Mononuclear cell (primary cell): Measurements from ENCODE around the gene SLC17A5. TPM values are rescaled to one million over a fixed set of nuclear protein-coding genes. Genes with fewer than 3 reads are reported as not detected.
"Not testable (repeated sequence)": the region's sequence is repeated elsewhere in the genome, so short reads cannot be mapped to it uniquely, and the experiment has no call there.

Experiments
- H3K27me3 ChIP-seq: 2 replicates; pipeline ENCODE4 v1.6.0; 2011; ENCODE audit warnings: low read length, control low read depth; ENCODE audit not compliant: insufficient read depth
- H3K4me1 ChIP-seq: 2 replicates; pipeline ENCODE4 v1.5.1; 2011; ENCODE audit warnings: mild to moderate bottlenecking, low read length, control low read depth; ENCODE audit not compliant: insufficient read depth
- H3K4me3 ChIP-seq: 2 replicates; pipeline ENCODE4 v1.5.1; 2011; ENCODE audit warnings: mild to moderate bottlenecking, low read length, moderate library complexity
- H3K9me3 ChIP-seq: 2 replicates; pipeline ENCODE4 v1.5.1; 2011; ENCODE audit warnings: low read depth, mild to moderate bottlenecking, control low read depth, low read length
- total RNA-seq: library from RNA; depleted of rRNA; stranded (reverse); fragments of >200 nt; gene quantifications from one replicate; pipeline ENCODE4 v1.2.3, GENCODE V29; 2012

Gene SLC17A5
- total RNA-seq, 1 donor: 17.7 TPM

- H3K9me3 ChIP-seq, H3K27me3 ChIP-seq, H3K4me3 ChIP-seq, H3K4me1 ChIP-seq: not testable (repeated sequence)
Observed at GRCh38 chr6:73551115-73551514, 102.7 kb downstream of the SLC17A5 start.

GRCh38 chr6:73548458-73549446 lies 105.0 kb downstream of the SLC17A5 start:
- Histone ChIP-seq H3K9me3 (no peaks in the 10 kb centered on the region), H3K27me3 (no peaks in the 10 kb centered on the region), H3K4me1 (no peaks in the 10 kb centered on the region), H3K4me3 (no peak overlapping the region)

- Histone ChIP-seq H3K9me3 (no peaks in the 10 kb centered on the region), H3K4me1 (no peaks in the 10 kb centered on the region), H3K4me3 (no peak overlapping the region), H3K27me3 (no peaks in the 10 kb centered on the region)
Observed at GRCh38 chr6:73547036-73547435, 106.8 kb downstream of the SLC17A5 start.

Other genes with a start within 250 kb of the SLC17A5 start
- 22.4 TPM for gene CGAS, start 201.7 kb downstream of the SLC17A5 start, total RNA-seq
- gene MTO1, start 192.3 kb downstream of the SLC17A5 start, total RNA-seq: 39.9 TPM
- gene EEF1A1, start 133.0 kb downstream of the SLC17A5 start, total RNA-seq: 24,083 TPM
- 3.0 TPM for gene CD109, start 42.2 kb upstream of the SLC17A5 start, total RNA-seq